Fibroblast of gingiva (primary cell): ENCODE results near the gene TTC32.
A peak's percentile ranks its signal among the peaks of the same experiment; 100 is the strongest.

Experiments used
- DNase-seq: peaks from one replicate; pipeline ENCODE4 v3.0.0-alpha.2; 2011; ENCODE audit warnings: low read depth

The TTC32 gene

GRCh38 chr2:19876751-19877150, 25.0 kb downstream of the TTC32 start:
- DNase-seq, result no peak

- DNase-seq, result no peak
Measured at GRCh38 chr2:19875280-19875679, 26.5 kb downstream of the TTC32 start.

DNA sequence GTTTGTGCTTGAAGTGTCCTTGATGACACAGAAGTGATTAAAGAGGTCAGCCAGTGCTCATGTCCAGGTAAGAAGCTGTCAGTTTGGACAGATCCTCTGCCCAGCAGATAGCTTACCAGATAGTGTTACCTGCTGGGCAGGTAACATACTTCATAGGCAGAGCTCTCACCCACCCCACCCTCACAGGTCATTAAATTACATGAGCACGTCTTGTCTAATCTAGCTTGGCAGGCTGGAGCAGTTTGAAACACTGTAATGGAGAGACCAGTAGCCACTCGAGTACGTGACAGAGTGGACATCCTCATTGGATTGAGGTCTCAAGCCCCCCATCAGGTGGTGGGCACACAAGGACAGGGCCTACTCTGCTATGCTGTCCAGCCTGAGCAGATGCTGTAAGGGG, 27.1 kb downstream of the TTC32 start:
- no peak for DNase-seq

DNA sequence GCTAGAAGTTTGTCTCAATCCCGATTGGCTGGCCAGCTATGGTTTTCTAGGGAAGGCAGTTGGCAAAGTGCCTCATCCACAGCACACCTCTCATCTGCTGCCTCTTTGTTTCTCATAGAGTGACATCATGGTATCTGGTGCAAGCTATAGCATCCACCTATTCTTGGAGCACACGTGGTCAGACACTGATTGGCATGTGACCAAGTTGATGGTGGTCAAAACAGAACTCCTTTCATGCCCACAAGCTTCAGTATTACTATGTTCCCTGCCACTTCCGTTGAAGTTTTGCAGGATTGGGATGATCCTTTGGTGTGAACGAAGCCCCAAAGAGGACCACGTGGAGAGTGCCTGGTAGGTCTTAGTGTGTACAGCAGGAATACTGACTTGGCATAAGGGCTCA, 28.8 kb downstream of the TTC32 start:
- DNase-seq, result no peak

GRCh38 chr2:19872302-19872701, 29.5 kb downstream of the TTC32 start:
- no peak for DNase-seq

DNA sequence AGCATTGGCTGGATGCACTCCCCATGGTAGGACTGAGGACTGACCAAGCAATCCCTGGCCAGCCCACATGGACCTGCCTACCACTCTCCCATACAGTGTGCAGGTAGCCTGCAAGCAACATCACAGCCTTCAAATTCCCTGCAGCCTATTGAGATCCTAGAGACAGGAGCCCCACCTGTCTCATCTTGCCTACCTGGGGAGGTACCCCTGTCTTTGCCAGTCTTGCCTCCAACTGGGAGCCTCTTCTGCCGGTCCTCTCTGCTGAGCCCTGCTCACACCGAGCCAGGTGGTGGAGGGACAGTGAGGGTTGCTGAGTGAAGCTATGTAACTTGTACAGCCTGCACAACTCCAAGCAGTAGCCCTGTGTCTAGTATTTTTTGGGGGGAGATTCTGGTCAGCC, 29.9 kb downstream of the TTC32 start:
- DNase-seq, result no peak

- DNase-seq, result no peak
Measured at GRCh38 chr2:19870792-19871191, 31.0 kb downstream of the TTC32 start.

DNA sequence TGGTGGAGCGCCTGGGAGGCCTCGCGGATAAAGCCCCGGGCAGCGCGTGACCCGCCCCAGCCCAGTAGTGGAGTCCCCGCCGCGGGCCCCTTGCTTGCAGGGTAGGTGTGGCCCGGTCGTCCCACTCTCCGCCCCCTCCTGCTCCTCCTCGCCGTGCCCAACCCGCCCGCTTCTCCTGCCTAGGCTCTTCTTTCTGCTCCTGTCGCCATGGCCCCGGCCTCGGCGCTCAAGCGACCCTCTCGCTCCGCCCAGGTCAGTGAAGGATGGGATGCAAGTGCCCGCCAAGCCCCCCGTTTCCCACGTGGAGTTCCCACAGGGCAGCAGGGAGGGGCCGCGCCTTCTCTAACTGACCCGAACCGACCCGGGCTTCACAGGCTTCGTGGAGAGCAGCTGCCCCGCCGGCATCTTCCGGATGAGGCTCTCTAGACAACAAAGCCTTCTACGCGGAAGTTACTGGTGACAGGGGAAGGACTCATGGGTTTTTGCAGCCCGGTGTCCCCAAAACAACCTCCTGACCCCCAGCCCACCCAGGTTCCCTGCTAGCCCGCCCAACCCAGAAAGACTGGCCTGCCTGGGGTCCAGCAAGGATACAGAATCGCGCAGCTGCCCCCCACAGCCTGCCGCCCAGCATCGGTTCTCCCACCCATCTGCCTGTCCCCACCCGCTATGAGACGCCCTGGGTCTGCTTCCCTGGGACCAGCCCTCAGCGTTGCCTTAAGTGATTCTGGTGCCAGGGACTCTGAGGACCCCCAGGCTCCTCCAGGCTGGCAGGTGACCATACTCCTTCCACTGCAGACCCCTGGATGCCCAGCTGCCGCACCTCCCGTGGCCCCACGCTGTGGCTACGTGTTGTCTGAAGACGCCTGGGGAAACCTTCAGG, 32.8 kb downstream of the TTC32 start:
- no peak for DNase-seq

DNA sequence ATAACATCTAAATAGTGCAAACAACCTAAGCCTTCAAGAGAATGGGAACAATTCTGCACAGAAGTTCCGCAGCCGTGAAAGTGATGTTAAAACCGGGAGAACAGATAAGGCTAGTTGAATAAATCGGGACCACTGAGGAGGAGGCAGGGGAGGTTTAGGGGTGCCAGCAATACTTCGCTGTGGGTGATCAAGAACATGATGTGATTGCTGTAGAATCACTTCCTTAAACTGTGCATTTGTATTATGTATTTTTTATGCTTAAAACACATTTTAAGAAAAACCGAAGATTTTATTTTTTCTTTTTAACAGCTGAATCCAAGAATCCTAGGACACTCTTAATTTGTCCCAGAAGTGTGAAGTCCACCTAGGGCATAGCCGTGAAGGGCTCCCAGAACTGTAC, 33.6 kb downstream of the TTC32 start:
- no peak for DNase-seq

GRCh38 chr2:19866771-19867170, 35.0 kb downstream of the TTC32 start:
- no peak for DNase-seq

DNA sequence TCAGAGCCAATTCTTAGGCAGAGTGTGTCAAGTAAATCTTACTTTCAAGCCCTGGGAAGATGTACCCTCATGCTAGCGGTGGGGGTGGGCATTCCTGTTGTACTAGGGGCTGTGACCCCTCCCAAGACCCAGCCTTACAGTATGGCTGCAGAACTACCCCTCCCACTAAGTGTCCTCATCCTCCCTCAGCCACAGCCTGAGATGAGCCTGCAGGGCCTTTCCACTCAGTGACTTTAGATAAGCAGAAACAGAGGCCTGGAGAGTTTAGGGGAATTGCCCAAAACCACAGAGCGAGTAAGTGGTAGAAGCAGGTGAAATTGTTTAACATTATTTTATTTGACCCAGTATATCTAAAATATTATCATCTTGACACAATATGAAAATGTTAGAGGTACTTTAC, 36.6 kb downstream of the TTC32 start:
- no peak for DNase-seq

DNA sequence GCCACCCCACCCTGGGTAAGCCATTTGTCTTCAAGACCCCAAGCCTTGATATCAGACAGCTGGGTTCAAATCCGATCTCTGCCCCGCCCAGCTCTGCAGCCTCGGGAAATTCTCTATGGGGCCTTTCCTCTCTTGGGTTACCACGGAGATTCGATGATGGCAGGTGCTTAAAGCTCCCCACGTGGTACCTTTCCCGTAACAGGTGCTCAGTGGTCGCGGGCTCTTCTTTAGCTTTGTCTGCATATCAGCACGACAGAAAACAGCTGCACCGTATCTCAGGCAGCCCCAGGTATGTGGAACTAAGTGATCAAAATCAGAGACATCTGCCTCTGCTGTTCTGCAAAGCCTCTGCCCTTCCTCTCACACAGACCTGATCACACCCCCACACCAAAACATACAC, 37.4 kb downstream of the TTC32 start:
- DNase-seq, result no peak

- DNase-seq, result peak; percentile 37
Measured at GRCh38 chr2:19863303-19864041, 38.3 kb downstream of the TTC32 start.

GRCh38 chr2:19861813-19862212, 40.0 kb downstream of the TTC32 start:
- no peak for DNase-seq

DNA sequence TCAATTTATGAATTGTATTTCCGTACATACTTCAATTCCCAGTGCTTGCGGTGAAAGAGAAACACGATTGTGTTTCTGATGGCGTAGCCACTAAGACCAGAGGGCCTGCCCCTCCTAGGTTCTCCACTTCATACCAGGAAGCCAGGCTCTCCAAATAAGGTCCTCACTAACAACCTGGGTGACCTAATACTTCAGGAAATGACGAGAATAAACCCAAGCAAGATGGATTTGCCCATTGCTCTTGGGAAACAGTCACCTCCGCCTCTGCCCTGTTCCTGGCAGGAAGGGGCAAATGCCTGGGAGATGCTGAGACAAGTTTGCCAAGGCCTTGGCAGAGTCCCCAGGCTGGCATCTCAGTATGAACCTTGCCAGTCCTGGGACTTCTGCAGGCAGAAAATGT, 41.8 kb downstream of the TTC32 start:
- peak; percentile 55 for DNase-seq

- DNase-seq, result peak; percentile 40
Measured at GRCh38 chr2:19859565-19859964, 42.2 kb downstream of the TTC32 start.

GRCh38 chr2:19857806-19858205, 44.0 kb downstream of the TTC32 start:
- DNase-seq, result no peak

- DNase-seq, result no peak
Measured at GRCh38 chr2:19857100-19857499, 44.7 kb downstream of the TTC32 start.

DNA sequence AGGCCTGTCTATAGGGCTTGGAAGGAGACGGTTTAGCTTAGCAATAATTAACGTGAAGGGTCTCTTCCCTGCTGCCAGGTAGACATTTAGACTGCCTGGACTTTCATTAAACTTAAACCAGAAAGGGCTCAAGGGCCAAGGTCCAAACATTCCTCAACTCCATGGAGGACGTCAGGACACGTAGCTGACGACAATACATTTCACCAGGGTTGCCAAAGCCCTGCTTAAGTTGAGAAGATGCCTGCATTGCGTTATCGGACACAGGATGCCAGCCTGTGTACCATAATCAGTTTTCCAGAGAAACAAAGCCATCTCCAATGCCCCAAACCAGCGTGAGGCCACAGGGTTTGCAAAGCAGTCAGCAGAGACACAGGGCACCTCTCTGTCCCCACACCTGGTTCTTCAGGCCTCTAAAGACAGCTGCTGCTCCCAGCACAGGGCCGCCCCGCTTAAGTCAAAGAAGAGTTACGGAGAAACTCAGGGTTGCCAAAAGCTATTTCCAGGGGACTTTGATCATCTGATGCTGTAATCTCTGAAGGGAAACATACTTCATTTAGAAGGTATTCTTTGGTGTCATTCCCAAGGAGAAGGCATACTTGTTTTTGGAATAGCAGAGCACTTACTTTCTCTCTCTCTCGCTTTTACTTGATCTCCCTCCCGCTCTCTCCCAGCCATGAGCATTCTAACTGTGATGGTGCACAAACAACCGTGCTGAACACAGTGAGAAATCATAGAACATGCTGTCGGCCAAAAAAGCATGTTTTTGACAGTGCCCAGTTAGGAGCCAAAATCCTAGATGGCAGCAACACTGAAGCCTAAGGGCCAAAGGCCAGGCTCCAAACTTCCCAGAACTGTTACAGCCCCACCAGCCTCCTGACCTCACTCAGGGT, 46.0 kb downstream of the TTC32 start:
- no peak for DNase-seq

- DNase-seq, result no peak
Measured at GRCh38 chr2:19854596-19855541, 46.9 kb downstream of the TTC32 start.

DNA sequence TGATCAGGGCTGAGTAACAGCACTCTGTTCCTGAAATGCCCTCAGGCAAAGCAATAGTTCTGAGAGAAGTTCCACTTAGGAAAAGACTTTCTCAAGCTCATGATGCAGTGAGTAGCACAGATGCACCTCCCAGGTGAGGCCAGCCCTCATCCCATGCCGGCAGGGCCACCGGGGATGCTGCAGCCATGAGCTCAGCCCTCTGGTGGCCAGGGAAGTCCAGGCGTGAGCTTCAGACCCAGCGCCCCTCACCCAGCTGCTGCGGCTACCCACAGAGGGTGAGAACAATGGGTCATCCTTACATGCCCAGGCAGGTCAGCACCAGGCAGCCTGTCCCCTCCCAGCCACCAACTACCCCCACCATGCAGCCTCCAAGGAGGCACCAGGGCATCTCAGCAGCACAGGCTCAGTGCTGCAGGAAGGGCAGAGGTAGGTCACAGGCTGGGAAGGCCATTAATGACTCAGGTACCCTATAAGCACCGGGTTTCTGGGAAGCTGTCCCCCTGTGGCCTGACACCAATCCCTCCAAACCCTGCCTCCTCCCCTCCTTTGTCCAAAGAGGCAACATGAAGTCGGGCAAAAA, 50.6 kb downstream of the TTC32 start:
- DNase-seq, result no peak
